ENCODE data around the gene PURA.

DNA sequence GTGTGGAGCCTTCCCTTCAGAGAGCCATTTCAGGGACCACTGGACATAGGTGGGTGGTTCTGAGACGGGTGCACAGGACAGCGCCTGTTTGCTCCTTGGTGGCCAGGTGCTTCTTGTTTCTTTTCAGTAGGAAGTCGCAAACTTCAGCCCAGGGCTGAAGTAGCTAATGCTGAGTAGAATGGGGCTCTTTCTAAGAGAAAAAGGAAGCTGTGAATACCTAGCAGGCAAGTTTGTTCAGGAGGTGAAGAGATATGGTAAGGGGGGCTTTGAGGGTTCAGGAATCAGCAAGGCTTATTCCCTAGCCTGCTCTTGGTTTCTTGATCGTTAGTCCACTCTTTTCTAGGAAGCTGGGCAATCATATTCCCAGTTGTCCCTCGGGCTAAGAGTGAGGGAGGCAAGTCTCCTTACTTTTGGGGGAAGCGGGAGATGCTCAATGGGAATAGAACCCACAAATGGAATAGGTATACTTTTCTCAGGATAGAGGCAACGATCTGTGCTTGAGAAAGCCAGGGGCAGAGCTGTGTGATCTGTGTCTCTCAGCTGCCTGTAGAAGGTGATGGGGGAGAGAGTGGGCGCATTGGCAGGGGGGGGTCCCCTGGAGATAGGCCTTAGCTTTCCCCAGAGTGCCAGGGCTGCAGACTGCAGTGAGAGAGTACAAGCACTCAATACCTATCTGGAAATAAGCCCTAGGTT is 1.9 kb upstream of the PURA start:
- TF ChIP-seq, protein P1, sequence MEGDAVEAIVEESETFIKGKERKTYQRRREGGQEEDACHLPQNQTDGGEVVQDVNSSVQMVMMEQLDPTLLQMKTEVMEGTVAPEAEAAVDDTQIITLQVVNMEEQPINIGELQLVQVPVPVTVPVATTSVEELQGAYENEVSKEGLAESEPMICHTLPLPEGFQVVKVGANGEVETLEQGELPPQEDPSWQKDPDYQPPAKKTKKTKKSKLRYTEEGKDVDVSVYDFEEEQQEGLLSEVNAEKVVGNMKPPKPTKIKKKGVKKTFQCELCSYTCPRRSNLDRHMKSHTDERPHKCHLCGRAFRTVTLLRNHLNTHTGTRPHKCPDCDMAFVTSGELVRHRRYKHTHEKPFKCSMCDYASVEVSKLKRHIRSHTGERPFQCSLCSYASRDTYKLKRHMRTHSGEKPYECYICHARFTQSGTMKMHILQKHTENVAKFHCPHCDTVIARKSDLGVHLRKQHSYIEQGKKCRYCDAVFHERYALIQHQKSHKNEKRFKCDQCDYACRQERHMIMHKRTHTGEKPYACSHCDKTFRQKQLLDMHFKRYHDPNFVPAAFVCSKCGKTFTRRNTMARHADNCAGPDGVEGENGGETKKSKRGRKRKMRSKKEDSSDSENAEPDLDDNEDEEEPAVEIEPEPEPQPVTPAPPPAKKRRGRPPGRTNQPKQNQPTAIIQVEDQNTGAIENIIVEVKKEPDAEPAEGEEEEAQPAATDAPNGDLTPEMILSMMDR (IDR thresholded peaks at IDR 0.05; ENCODE audit: low read depth, low read length), result no peak
- TF ChIP-seq EZH2phosphoT487 (IDR thresholded peaks at IDR 0.05; ENCODE audit: low read depth), result no peak

Measured in OCI-LY3 (cell line).